HL-60 (cell line): Measurements from ENCODE around the gene SENP5.

ENCODE experiments used
- CTCF ChIP-seq: IDR thresholded peaks from one replicate; pipeline ENCODE4 v1.5.1; 2011; ENCODE audit warnings: low read length, control low read depth, inconsistent platforms; ENCODE audit not compliant: insufficient read depth
- REST ChIP-seq: IDR thresholded peaks from 2 replicates; pipeline ENCODE4 v1.6.1; 2012; ENCODE audit warnings: low read depth; ENCODE audit not compliant: insufficient replicate concordance

- TF ChIP-seq CTCF: no peak
- TF ChIP-seq REST: no peak
Measured at GRCh38 chr3:196932600-196932999, 64.9 kb downstream of the SENP5 start.
